ENCODE measurements around the gene GLT1D1. TPM values are rescaled to one million over a fixed set of nuclear protein-coding genes. Genes with fewer than 3 reads are reported as not detected.
"Not testable (repeated sequence)": the region's sequence is repeated elsewhere in the genome, so short reads cannot be mapped to it uniquely, and the experiment has no call there.

GLT1D1 gene
- total and polyA plus RNA-seq, 12 donors, result 0.07 to 3.3 (median 0.66) TPM; not detected in 1

DNA sequence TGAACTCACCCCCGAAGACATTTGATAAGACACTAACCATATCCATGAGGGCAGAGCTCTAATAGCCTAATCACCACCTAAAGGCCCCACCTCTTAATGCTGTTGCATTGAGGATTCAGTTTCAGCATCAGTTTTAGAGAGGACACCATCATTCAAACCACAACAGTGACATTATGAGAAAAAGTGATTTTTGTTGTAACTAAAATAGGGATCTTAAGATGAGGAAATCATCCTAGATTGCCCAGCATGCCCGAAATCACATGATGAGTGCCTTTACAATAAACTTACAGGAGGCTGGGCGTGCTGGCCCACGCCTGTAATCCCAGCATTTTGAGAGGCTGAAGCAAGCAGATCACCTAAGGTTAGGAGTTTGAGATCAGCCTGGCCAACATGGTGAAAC is 9.7 kb upstream of the GLT1D1 start:
- no peaks in the 10 kb centered on the region for H3K36me3 ChIP-seq
- no peaks in the 10 kb centered on the region for H3K9me3 ChIP-seq
- ATAC-seq (no peak), DNase-seq (no peak)
- no peak overlapping the region for H3K4me3 ChIP-seq
- WGBS, 2 donors, result 73 to 75% methylated on average over 4 of the region's 4 CpGs
- H3K4me1 ChIP-seq, result peaks cover 0 to 15% (median 0%) of the 10 kb centered on the region in 9 donors
- intact Hi-C loops (cut with DNase I), result no loop called here
- TF ChIP-seq, protein P1, sequence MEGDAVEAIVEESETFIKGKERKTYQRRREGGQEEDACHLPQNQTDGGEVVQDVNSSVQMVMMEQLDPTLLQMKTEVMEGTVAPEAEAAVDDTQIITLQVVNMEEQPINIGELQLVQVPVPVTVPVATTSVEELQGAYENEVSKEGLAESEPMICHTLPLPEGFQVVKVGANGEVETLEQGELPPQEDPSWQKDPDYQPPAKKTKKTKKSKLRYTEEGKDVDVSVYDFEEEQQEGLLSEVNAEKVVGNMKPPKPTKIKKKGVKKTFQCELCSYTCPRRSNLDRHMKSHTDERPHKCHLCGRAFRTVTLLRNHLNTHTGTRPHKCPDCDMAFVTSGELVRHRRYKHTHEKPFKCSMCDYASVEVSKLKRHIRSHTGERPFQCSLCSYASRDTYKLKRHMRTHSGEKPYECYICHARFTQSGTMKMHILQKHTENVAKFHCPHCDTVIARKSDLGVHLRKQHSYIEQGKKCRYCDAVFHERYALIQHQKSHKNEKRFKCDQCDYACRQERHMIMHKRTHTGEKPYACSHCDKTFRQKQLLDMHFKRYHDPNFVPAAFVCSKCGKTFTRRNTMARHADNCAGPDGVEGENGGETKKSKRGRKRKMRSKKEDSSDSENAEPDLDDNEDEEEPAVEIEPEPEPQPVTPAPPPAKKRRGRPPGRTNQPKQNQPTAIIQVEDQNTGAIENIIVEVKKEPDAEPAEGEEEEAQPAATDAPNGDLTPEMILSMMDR (IDR thresholded peaks at IDR 0.05), result no peak
- H3K27ac ChIP-seq, result peak overlapping the region in 1 of 10 donors; percentile 69
- H3K27me3 ChIP-seq, result peaks cover 0 to 14% (median 0%) of the 10 kb centered on the region in 7 donors

DNA sequence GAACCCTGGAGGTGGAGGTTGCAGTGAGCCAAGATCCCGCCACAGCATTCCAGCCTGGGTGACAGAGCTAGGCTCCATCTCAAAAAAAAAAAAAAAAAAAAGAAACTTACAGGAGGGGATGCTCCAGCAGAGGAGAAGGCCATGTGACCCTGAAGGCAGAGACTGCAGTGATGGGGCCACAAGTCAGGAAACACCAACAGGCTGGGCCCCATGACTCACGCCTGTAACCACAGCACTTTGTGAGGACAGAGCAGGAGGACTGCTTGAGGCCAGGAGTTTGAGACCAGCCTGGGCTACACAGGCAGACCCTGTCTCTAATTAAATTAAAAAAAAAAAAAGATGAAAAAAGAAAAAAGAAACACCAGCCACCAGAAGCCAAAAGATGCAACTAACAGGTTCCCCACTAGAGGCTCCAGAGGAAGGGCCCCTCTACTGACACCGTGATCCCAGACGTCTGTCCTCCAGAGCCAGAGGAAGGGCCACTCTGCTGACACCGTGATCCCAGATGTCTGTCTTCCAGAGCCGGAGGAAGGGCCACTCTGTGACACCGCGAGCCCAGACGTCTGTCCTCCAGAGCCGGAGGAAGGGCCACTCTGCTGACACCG is 9.1 kb upstream of the GLT1D1 start:
- no peak for DNase-seq
- Histone ChIP-seq H3K27ac (peak overlapping the region in 1 of 10 donors; percentile 69), H3K4me3 (no peak overlapping the region), H3K9me3 (no peaks in the 10 kb centered on the region), H3K27me3 (peaks cover 0 to 14% (median 0%) of the 10 kb centered on the region in 7 donors), H3K36me3 (no peaks in the 10 kb centered on the region), H3K4me1 (peaks cover 0 to 15% (median 0%) of the 10 kb centered on the region in 9 donors)
- TF ChIP-seq, protein P1 (IDR thresholded peaks at IDR 0.05), result peak in 4 of 9 donors; percentile 16 to 34 (median 22)
- intact Hi-C loops (cut with DNase I), result no loop called here
- WGBS, 2 donors, result 56 to 60% methylated on average over 11 of the region's 11 CpGs
- ATAC-seq, result no peak

DNA sequence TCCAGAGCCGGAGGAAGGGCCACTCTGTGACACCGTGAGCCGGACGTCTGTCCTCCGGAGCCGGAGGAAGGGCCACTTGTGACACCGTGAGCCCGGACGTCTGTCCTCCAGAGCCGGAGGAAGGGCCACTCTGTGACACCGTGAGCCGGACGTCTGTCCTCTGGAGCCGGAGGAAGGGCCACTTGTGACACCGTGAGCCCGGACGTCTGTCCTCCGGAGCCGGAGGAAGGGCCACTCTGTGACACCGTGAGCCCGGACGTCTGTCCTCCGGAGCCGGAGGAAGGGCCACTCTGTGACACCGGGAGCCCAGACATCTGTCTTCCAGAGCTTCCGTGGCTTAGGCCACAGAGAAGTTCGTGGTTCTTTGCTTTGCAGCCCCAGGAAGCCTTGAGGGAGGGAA is 6.6 kb upstream of the GLT1D1 start:
- H3K27ac ChIP-seq; DNase-seq; intact Hi-C loops (cut with DNase I); H3K9me3 ChIP-seq; H3K36me3 ChIP-seq; H3K4me3 ChIP-seq; ATAC-seq: not testable (repeated sequence)
- WGBS, 2 donors, result 90 to 93% methylated on average over 26 to 27 of the region's 27 CpGs
- peaks cover 0 to 25% (median 2%) of the 10 kb centered on the region in 7 donors for H3K27me3 ChIP-seq
- H3K4me1 ChIP-seq, result peaks cover 0 to 11% (median 0%) of the 10 kb centered on the region in 9 donors

DNA sequence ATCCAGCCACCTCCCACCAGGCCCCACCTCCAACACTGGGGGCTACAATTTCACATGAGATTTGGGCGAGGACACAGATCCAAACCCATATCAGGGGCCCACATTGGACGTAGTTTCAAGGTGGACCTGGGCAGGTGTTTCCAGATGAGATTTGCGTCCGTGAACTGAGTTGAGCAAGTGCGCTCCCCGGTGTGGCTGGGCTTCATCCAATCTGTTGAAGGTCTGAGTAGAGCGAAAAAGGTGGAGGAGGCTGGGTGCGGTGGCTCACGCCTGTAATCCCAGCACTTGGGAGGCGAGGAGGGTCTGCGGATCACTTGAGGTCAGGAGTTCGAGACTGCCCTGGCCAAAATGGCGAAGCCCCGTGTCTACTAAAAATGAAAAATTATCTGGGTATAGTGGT is 4.9 kb upstream of the GLT1D1 start:
- intact Hi-C loops (cut with DNase I), result no loop called here
- WGBS, 2 donors, result 96 to 97% methylated on average over 14 of the region's 14 CpGs

DNA sequence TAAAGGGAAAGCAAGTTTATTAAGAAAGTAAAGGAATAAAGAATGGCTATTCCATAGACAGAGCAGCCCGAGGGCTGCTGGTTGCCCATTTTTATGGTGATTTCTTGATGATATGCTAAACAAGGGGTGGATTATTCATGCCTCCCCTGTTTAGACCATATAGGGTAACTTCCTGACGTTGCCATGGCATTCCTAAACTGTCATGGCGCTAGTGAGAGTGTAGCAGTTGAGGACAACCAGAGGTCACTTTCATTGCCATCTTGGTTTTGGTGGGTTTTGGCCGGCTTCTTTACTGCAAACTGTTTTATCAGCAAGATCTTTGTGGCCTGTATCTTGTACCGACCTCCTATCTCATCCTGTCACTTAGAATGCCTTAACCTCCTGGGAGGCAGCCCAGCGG is 3.5 kb upstream of the GLT1D1 start:
- ATAC-seq; intact Hi-C loops (cut with DNase I): not testable (repeated sequence)
- WGBS, 2 donors, result 39 to 45% methylated on average over 6 of the region's 6 CpGs

More for the DNA sequence above, 4.9 kb upstream of the GLT1D1 start:
- TF ChIP-seq, protein P1 (IDR thresholded peaks at IDR 0.05), result no peak
- no peaks in the 10 kb centered on the region for H3K36me3 ChIP-seq
- ATAC-seq (no peak), DNase-seq (no peak)
- H3K9me3 ChIP-seq, result no peaks in the 10 kb centered on the region
- H3K4me3 ChIP-seq, result no peak overlapping the region
- H3K4me1 ChIP-seq, result peaks cover 0 to 8% (median 0%) of the 10 kb centered on the region in 9 donors
- peaks cover 0 to 27% (median 17%) of the 10 kb centered on the region in 7 donors for H3K27me3 ChIP-seq
- H3K27ac ChIP-seq, result no peak overlapping the region

More for the DNA sequence above, 3.5 kb upstream of the GLT1D1 start:
- not testable (repeated sequence) for H3K9me3 ChIP-seq, H3K4me1 ChIP-seq, H3K36me3 ChIP-seq, DNase-seq, H3K4me3 ChIP-seq, H3K27ac ChIP-seq
- peaks cover 0 to 39% (median 28%) of the 10 kb centered on the region in 7 donors for H3K27me3 ChIP-seq

Data from heart right ventricle (tissue), 16 donors.